Medulla oblongata (tissue), 1 donor: ENCODE data around the gene INPP4B.
"Not testable (repeated sequence)": the region's sequence is repeated elsewhere in the genome, so short reads cannot be mapped to it uniquely, and the experiment has no call there.

ENCODE experiments used
- DNase-seq: peaks from one replicate; pipeline ENCODE4 v3.0.0-alpha.2; 2015; ENCODE audit errors: extremely low spot score

The INPP4B gene

DNA sequence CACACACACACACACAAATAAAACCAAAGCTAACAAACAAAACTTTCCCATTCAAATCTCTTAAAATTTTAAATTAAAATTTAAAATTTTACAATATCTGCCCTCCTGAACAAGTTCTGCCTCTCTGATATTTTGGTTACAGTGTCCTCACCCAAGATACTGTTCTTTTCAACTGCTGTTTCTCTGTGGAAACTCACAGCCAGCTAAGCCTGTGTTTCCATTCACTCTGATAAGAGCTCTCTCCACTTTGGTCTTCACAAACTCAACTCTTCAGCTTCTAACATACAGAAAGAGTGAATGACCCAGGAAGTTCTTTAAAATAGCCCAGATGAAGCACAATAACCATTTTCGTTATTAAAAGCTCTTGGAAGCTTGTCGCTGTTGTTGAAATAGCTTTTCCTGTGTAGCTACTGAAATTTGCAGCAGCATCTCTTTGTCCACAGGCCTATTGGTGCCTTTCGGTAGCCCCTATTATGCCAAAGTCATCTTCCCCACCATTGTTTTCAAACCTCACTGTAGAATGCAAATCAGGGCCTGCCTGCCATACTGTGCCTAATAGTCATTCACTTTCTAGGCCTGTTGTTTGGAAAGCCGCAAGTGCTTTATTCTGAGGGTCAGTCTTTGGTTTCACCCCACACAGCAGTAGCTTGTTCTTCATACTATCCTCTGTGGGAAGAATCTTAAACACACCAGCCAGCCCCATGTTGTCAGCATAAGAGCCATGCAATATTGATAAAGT, 19.4 kb downstream of the INPP4B start:
- no peak for DNase-seq

GRCh38 chr4:142824368-142824767, 21.7 kb downstream of the INPP4B start:
- no peak for DNase-seq

DNA sequence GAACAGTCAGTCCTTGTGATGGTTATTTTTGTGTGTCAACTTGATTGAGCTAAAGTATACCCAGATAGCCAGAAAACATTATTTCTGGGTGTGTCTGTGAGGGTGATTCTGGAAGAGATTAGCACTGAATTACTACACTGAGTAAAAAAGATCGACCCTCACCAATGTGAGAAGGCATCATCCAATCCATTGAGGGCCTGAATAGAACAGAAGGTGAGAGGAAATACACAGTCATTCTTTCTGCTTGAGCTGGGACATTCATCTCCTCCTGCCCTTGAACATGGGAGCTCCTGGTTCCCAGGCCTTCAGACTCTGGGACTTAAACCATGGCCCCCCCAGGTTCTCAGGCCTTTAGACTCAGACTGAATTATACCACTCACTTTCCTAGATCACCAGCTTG, 22.3 kb downstream of the INPP4B start:
- DNase-seq = no peak

GRCh38 chr4:142818476-142818875, 27.6 kb downstream of the INPP4B start:
- DNase-seq = no peak

DNA sequence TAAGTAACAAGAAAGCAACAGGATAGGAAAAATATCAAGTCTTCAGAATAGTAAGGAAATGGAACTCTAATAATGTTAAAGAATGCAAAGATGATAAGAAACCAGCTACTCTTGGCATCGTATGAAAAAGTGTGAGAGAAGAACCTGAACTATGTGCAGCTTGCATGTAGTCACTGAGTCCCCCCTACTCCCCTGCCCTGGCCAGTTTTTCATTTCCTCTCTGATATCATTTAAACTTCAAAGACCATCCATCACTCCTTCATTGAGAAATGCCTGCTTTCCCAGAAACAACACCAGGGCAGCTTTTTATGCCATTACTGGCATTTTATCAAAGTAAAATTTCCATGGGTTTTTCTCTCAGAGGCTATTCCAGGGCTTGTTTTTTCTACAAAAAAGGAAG, 28.1 kb downstream of the INPP4B start:
- DNase-seq = no peak

- DNase-seq = no peak
These were observed 28.7 kb downstream of the INPP4B start for GRCh38 chr4:142817442-142817841.

- DNase-seq = peak; percentile 7
These were observed 30.3 kb downstream of the INPP4B start for GRCh38 chr4:142815834-142816233.

GRCh38 chr4:142813388-142813787, 32.7 kb downstream of the INPP4B start:
- no peak for DNase-seq

DNA sequence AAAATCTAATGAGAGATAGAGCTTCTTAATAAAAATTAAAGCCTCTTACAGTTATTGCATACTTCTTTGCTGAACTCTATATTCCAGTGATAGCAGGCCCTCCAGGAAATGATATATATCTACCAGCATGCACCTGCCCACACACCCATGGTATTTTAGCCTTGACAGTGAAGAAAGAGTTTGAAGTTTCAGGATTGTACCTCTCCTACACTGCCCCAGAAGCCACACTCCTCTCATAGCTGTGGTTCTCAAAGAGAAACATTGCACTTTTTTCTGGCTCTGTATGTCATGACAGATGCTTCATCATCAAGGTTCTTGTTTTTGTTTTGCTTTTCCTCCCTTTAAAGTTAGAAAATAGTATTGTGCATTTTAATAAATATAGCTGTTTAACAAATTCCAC, 34.0 kb downstream of the INPP4B start:
- no peak for DNase-seq

- no peak for DNase-seq
These were observed 35.1 kb downstream of the INPP4B start for GRCh38 chr4:142811034-142811433.

DNA sequence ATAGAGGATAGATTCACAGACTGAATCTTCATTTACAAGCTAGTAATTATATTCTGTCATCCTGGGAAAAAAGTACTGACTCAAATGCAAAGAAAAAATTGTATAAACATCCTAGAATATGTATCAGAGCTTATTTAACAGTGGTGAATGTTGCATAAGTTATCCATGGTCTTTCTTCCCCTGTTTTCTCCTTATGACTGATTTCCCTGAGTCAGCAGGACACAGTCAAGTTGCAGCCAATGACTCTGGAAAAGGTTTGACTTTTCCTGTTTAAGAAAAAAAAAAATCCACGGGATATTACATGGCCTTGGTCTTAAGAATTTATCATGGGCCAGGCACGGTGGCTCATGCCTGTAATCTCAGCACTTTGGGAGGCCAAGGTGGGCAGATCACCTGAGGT, 36.5 kb downstream of the INPP4B start:
- no peak for DNase-seq

- not testable (repeated sequence) for DNase-seq
These were observed 42.2 kb downstream of the INPP4B start for GRCh38 chr4:142803879-142804278.

DNA sequence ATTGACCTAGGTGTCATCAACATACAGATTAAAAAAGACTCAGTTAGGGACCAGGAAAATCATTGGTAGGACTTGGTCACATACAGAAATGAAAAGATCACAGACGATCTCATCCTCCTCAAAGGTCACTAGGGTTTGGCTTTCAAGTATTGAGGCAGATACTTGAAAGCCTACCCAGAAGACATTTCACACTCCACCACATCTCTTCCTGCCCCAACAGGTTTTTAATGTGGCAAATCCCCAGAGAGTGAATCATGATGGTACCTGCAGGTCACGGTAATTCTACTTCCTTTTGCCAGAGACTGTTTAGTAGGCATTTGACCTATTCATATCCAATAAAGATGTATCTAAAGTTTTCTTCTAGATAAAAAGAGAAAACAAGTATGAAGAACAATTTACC, 44.1 kb downstream of the INPP4B start:
- DNase-seq = no peak

GRCh38 chr4:142781114-142781513, 65.0 kb downstream of the INPP4B start:
- no peak for DNase-seq

DNA sequence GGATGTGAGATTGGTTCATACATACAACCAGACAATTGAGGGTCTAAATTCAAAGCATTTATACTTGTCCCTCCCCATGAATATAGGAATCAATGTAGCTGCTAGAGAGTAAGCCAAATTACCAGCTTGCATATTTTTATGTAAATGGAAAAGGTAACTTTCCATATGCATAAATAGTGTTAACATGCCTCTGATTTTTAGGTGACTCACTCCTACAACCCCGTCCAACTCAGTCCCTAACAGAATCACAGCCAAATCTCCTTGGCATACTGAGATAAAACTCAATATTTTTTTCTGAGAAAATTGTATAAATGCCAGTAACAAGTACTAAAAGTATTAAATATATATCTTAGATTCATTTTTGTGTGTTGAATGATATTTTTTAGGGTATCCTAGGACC, 67.2 kb downstream of the INPP4B start:
- DNase-seq = no peak

DNA sequence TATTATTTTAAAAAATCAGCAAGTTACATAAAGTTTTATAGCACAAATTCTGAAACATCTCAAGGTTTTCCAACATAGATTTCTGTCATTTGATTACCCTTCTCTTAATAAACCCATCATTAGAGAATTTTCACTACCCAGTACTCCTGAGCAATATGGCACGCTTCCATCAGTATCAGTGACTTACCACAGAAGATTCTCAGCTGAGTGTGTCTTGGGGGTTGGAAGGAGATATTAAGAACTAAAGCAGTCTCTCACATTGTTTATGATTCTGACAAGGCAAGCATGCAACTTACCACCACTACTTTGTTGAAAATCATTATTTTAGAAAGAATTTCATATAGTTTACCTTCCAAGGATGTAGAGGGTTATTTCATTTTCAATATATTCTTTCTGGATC, 67.7 kb downstream of the INPP4B start:
- DNase-seq = no peak

DNA sequence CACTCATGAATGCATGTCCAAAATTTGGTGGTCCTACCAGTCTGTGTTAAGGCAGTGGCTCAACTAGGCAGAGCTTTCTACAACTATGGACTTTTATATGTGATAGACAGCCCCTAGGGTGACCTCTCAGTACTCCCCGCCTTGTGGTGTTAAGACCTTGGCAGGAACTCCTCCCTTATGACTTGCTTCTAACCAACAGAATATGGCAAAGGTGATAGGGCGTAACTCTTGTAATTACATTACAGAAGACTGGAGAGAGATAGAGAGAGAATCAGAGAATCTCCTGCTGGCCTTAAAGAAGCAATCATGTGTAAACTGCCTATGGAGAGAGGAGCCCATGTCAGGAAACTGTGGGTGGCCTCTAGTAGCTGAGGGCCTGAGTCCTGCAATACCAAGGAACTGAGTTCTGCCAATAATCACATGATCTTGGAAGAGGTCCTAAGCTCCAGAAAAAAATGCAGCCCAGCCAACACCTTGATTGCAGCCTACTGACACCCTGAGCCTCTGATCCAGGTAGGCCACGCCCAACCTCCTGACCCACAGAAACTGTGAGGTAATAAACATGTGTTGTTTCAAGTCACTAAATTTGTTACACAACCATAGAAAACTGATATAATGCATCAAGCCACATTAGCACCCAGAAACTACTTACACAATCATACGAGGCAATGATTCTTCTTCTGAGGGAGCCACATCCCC, 68.9 kb downstream of the INPP4B start:
- DNase-seq = no peak

GRCh38 chr4:142776026-142776425, 70.1 kb downstream of the INPP4B start:
- DNase-seq = no peak

GRCh38 chr4:142773505-142773904, 72.6 kb downstream of the INPP4B start:
- no peak for DNase-seq

GRCh38 chr4:142762280-142762679, 83.8 kb downstream of the INPP4B start:
- no peak for DNase-seq

DNA sequence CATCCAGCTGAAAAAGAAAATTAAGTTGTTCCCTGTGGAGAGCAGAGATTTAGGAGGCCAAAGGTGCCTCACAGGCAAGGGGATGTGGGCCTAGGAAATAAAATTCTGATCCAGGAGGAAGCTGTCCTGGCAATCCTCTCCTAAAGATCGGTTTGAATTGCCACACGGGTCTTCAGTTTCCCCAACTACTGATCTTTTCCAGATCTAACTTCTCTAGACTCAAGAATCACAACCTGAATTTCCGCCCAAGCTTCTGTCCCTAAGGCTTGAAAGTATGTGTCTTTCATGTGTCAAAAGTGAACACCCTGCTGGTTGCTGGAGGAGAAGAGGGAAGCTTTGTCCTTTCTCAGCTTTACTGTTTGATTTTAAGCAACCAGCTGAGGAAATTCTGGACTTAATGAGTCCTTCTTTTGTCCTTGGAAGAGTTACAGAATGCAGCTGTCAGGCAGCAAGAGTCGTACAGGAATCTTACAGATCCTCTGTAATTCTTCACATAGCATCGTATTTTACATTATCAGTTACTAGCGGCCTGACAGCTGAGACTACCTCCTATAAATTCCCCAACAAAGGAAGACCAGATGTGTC, 93.8 kb downstream of the INPP4B start:
- DNase-seq = peak; percentile 12

DNA sequence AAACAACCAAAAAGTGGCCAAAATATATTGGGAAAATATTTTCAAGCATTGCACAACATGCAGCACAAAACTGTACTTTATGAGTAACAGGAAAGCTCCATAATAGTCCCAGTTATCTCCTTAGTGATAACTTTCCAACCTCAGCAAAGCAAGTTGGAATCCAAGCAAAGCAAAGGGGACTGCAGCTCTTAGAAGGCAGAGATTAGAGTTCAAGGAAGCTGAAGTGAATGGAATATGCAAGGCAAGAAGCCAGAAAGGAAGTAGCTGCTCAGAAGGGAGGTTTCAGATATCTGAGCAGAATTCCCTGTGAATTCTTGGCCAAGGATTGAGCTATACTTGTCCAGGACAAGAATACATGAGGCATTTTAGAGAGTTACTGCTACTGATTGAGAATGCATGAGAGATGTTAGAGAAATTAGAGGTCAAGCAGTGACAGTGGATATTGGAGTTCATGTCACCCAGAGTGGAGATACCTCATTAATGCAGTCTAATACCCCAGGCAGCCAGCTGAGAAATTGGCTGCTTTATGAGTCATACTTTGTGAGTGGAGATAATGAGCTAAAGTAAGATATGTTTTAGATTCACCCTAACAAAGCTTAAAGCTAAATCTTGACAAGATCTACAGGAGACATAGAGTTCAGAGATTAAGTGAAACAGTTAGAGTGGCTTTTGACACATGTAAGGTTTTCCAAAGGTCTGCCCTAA, 102.8 kb downstream of the INPP4B start:
- no peak for DNase-seq

DNA sequence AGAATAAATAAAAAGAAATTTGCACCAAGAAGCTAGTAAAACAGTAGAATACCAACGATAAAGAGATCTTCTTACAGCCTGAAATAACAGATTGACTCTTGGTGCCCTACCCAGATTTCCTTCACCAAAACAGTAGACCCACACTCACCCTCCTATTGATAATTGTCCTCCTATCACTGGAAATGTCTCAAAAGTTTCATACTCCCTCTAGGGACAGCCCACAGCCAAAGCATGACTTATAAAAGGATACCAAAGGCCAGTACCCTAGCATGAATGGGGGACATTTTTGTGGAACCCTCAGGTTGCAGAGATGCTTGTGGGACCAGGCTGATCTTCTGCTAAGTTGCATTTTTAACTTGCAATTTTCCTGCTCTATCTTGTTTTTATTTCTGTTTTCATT, 104.1 kb downstream of the INPP4B start:
- DNase-seq = no peak
